Neural cell (in vitro differentiated cells): ENCODE measurements around the gene WDR54. TPM values are rescaled to one million over a fixed set of nuclear protein-coding genes. Genes with fewer than 3 reads are reported as not detected.
A peak's percentile ranks its signal among the peaks of the same experiment; 100 is the strongest.
"Not testable (repeated sequence)": the region's sequence is repeated elsewhere in the genome, so short reads cannot be mapped to it uniquely, and the experiment has no call there.

ENCODE experiments used
- H2AFZ ChIP-seq: fragments of 200-600, 300-800 bp; sonication (generic), shearing (Covaris generic); 2 replicates; pipeline ENCODE4 v1.6.0; 2014; ENCODE audit warnings: low read depth, mild to moderate bottlenecking, antibody characterized with exemption, low read length, moderate library complexity
- H3F3A ChIP-seq: fragments of 200-600 bp; shearing (Covaris generic); 2 replicates; pipeline ENCODE4 v1.6.1; 2016; ENCODE audit warnings: mild to moderate bottlenecking, moderate library complexity, mixed read lengths, antibody characterized with exemption, low read length; ENCODE audit not compliant: insufficient read depth, poor library complexity, severe bottlenecking
- H3K27ac ChIP-seq: fragments of 200-600, 300-800 bp; sonication (generic), shearing (Covaris generic); 2 replicates; pipeline ENCODE4 v1.5.1; 2014; ENCODE audit warnings: mild to moderate bottlenecking, low read length, moderate library complexity
- H3K27me3 ChIP-seq: fragments of 300-800, 200-600 bp; sonication (generic), shearing (Covaris generic); 2 replicates; pipeline ENCODE4 v1.6.0; 2014; ENCODE audit warnings: mild to moderate bottlenecking, low read depth, low read length, moderate library complexity; ENCODE audit not compliant: insufficient read depth
- H3K36me3 ChIP-seq: fragments of 300-800, 200-600 bp; sonication (generic), shearing (Covaris generic); 2 replicates; pipeline ENCODE4 v1.5.1; 2014; ENCODE audit warnings: mild to moderate bottlenecking, antibody characterized with exemption, low read length, moderate library complexity; ENCODE audit not compliant: insufficient read depth
- H3K4me2 ChIP-seq: fragments of 300-800, 200-600 bp; sonication (generic), shearing (Covaris generic); 2 replicates; pipeline ENCODE4 v1.6.0; 2014; ENCODE audit warnings: mild to moderate bottlenecking, low read length
- H3K4me3 ChIP-seq: fragments of 300-800, 200-600 bp; sonication (generic), shearing (Covaris generic); 2 replicates; pipeline ENCODE4 v1.5.1; 2014; ENCODE audit warnings: mild to moderate bottlenecking, low read length, moderate library complexity
- H3K79me2 ChIP-seq: fragments of 200-600 bp; shearing (Covaris generic); replicated peaks from 2 replicates; pipeline ENCODE4 v1.6.0; 2014; ENCODE audit warnings: mild to moderate bottlenecking, low read length, moderate library complexity; ENCODE audit not compliant: insufficient read depth
- H3K9ac ChIP-seq: fragments of 300-800, 200-600 bp; sonication (generic), shearing (Covaris generic); 2 replicates; pipeline ENCODE4 v1.6.1; 2016; ENCODE audit warnings: mild to moderate bottlenecking, low read length, mixed read lengths
- H3K9me2 ChIP-seq: fragments of 200-600 bp; shearing (Covaris generic); 2 replicates; pipeline ENCODE4 v1.6.1; 2016; ENCODE audit warnings: mild to moderate bottlenecking, low read length, mixed read lengths; ENCODE audit not compliant: insufficient read depth
- H3K9me3 ChIP-seq: fragments of 200-600, 300-800 bp; sonication (generic), shearing (Covaris generic); 2 replicates; pipeline ENCODE4 v1.6.1; 2016; ENCODE audit warnings: mild to moderate bottlenecking, mixed run types, low read length, moderate library complexity, mixed read lengths
- H4K20me1 ChIP-seq: fragments of 200-600 bp; shearing (Covaris generic); 2 replicates; pipeline ENCODE4 v1.6.1; 2016; ENCODE audit warnings: mild to moderate bottlenecking, mixed run types; ENCODE audit not compliant: insufficient read depth
- CTCF ChIP-seq: fragments of 450-650 bp; IDR thresholded peaks from 2 replicates; pipeline ENCODE4 v1.5.1; 2014; ENCODE audit warnings: antibody characterized with exemption, mild to moderate bottlenecking, moderate library complexity; ENCODE audit not compliant: poor library complexity, severe bottlenecking
- EP300 ChIP-seq: fragments of 450-650 bp; conservative IDR thresholded peaks from 2 replicates; pipeline ENCODE4 v1.6.1; 2014; ENCODE audit warnings: antibody characterized with exemption, mild to moderate bottlenecking, moderate library complexity; ENCODE audit not compliant: poor library complexity, severe bottlenecking
- EZH2 ChIP-seq: fragments of 200-600, 300-800 bp; shearing (Covaris generic), sonication (generic); IDR thresholded peaks from 2 replicates; pipeline ENCODE4 v1.6.1; 2014; ENCODE audit warnings: antibody characterized with exemption, low read length, borderline replicate concordance, mild to moderate bottlenecking; ENCODE audit not compliant: insufficient read depth, poor library complexity, severe bottlenecking
- MXI1 ChIP-seq: fragments of 450-650 bp; conservative IDR thresholded peaks from 2 replicates; pipeline ENCODE4 v1.6.1; 2014; ENCODE audit warnings: antibody characterized with exemption, mild to moderate bottlenecking; ENCODE audit not compliant: poor library complexity, severe bottlenecking
- POLR2AphosphoS5 ChIP-seq: IDR thresholded peaks from 2 replicates; pipeline ENCODE4 v1.6.1; 2012
- RAD21 ChIP-seq: fragments of 450-650 bp; conservative IDR thresholded peaks from 2 replicates; pipeline ENCODE4 v1.6.1; 2014; ENCODE audit warnings: antibody characterized with exemption, mild to moderate bottlenecking, moderate library complexity
- REST ChIP-seq: IDR thresholded peaks from 2 replicates; pipeline ENCODE4 v1.6.1; 2012; ENCODE audit warnings: borderline replicate concordance
- SMC3 ChIP-seq: fragments of 450-650 bp; conservative IDR thresholded peaks from 2 replicates; pipeline ENCODE4 v1.6.1; 2014; ENCODE audit warnings: antibody characterized with exemption, mild to moderate bottlenecking, moderate library complexity; ENCODE audit not compliant: poor library complexity
- TAF1 ChIP-seq: IDR thresholded peaks from 2 replicates; pipeline ENCODE4 v1.6.1; 2012; ENCODE audit warnings: low read depth
- polyA plus RNA-seq: library from polyadenylated mRNA; depleted of rRNA; stranded (reverse); fragments of >200 nt; gene quantifications from 2 replicates; pipeline ENCODE4 v1.2.3, GENCODE V29; 2014

Gene WDR54
- polyA plus RNA-seq, 1 donor from 2014 or later = 110 TPM

GRCh38 chr2:74458938-74459363 is 37.4 kb downstream of the WDR54 start:
- peak overlapping the region; percentile 97 for H3K4me2 ChIP-seq
- H4K20me1 ChIP-seq = no peaks in the 10 kb centered on the region
- H3F3A ChIP-seq = no peaks in the 10 kb centered on the region
- peak overlapping the region; percentile 81 for H3K27ac ChIP-seq
- H3K9me2 ChIP-seq = no peaks in the 10 kb centered on the region
- no peak overlapping the region for H2AFZ ChIP-seq
- H3K9me3 ChIP-seq = no peaks in the 10 kb centered on the region
- H3K36me3 ChIP-seq = no peaks in the 10 kb centered on the region
- TF ChIP-seq CTCF (no peak), MXI1 (no peak), SMC3 (no peak), EZH2 (no peak), EP300 (no peak), RAD21 (no peak), REST (no peak), POLR2AphosphoS5 (no peak), TAF1 (no peak)
- no peaks in the 10 kb centered on the region for H3K27me3 ChIP-seq
- peak overlapping the region; percentile 99 for H3K4me3 ChIP-seq
- peak overlapping the region; percentile 91 for H3K9ac ChIP-seq
- H3K79me2 ChIP-seq = peaks cover 12% of the 10 kb centered on the region

GRCh38 chr2:74459503-74460118 is 38.1 kb downstream of the WDR54 start:
- H3K9me2 ChIP-seq, H3K9me3 ChIP-seq, H3K36me3 ChIP-seq, H3F3A ChIP-seq, H4K20me1 ChIP-seq, H3K27me3 ChIP-seq, H2AFZ ChIP-seq, H3K27ac ChIP-seq: not testable (repeated sequence)
- peak overlapping the region; percentile 91 for H3K9ac ChIP-seq
- peak overlapping the region; percentile 99 for H3K4me3 ChIP-seq
- H3K79me2 ChIP-seq = peaks cover 18% of the 10 kb centered on the region
- peak overlapping the region; percentile 21 for H3K4me2 ChIP-seq

GRCh38 chr2:74460187-74460586 is 38.7 kb downstream of the WDR54 start:
- H3K4me2 ChIP-seq, H3K36me3 ChIP-seq, H3K9me3 ChIP-seq, H3K9me2 ChIP-seq, H3F3A ChIP-seq, H3K27me3 ChIP-seq, H3K4me3 ChIP-seq, H3K9ac ChIP-seq, H4K20me1 ChIP-seq, H2AFZ ChIP-seq, H3K27ac ChIP-seq: not testable (repeated sequence)
- H3K79me2 ChIP-seq = peaks cover 18% of the 10 kb centered on the region
